Measurements from ENCODE around the gene C2orf78.
A peak's percentile ranks its signal among the peaks of the same experiment; 100 is the strongest.
"Not testable (repeated sequence)": the region's sequence is repeated elsewhere in the genome, so short reads cannot be mapped to it uniquely, and the experiment has no call there.

Gene C2orf78, protein sequence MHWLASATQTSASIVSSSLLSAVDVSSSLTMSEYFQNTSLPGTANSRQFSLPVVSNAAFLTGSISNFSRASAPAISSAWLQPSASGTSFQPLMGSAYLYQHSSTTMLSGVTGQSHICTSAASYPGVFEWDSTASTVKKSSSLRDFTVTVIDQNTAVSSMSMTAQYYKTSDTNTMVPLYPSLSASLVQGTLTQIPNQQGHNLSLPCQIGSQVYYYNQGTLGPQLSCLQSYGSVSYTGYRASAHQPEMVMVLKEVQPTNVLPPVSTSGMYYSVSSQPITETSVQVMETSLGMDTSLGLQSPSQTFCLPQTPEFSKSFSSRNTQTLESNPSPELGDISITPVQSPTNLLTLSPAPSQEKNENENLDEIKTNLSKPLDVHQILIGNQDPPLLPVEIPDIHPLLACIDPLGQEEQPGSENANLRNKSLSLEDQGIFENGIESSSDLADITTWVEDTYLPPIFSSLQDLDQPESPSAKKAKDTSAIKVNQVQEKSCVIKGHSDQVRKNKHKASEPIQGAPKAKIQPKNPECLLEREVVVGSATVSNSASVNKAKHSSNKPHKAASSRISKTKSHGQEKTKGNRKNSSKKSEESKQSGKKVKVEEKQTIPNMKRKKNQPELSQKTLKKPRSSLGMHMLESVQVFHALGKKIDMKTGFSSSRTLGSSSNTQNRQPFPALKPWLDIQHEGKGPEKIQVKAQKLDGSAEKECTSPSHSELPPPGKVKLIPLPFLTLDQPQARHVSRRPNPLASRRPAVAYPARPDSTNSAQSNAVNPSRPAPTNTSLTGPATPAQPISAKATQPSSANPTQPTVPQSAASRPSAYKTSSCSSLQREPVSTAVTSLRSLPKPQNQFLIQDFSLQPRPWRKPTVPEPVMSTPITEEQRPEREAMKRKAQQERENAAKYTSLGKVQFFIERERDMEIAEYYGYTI

DNA sequence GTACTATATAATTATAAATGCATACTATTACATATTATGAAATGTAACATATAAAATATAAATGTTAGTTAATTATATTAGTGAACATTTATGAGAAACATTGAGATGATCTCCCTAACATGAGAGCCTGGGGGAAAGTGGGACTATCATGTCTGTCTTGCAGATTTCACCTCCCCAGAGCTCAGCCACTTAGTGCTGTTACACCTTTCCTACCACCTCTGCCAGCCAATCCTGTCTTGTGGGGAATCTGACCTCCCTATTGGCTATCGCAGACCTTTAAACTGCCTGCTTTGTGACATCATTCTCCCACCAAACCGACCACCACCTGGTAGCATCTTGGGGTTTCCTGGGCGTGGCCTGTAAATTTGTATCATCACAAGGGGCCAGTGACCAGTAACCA lies at the start of gene C2orf78:
Gene C2orf78 (plus strand): TSS at position 301 of the 400 bp plus-strand sequence. CDS start 127 bp downstream, outside the sequence.
- not testable (repeated sequence) for H4K20me1 ChIP-seq (ENCODE audit: insufficient read depth, low read length); ATAC-seq (ENCODE audit: insufficient read depth, low read depth); DNase-seq; H3K4me3 ChIP-seq (ENCODE audit: low read depth in 1 of 2, low read length in 2 of 2); H3K9me3 ChIP-seq (ENCODE audit: insufficient read depth, low read length, severe bottlenecking); H3K27me3 ChIP-seq (ENCODE audit: insufficient read depth, low read length, poor library complexity); H3K9ac ChIP-seq (ENCODE audit: low read depth, low read length); H3K36me3 ChIP-seq (ENCODE audit: insufficient read depth, low read length); H3K27ac ChIP-seq (ENCODE audit: low read length); H3K4me2 ChIP-seq (ENCODE audit: insufficient read depth, low read length)
- peaks cover 13% of the 10 kb centered on the region for H3K4me1 ChIP-seq (ENCODE audit: insufficient read depth, low read length)
- 0 out of 2 replicates have a peak within 1 kb of the TSS, but pooled peaks have one; percentile 25 for H2AFZ ChIP-seq (ENCODE audit: low read depth, low read length)
- H3K79me2 ChIP-seq (ENCODE audit: insufficient read depth, low read length), result peaks cover 10% of the 10 kb centered on the region

DNA sequence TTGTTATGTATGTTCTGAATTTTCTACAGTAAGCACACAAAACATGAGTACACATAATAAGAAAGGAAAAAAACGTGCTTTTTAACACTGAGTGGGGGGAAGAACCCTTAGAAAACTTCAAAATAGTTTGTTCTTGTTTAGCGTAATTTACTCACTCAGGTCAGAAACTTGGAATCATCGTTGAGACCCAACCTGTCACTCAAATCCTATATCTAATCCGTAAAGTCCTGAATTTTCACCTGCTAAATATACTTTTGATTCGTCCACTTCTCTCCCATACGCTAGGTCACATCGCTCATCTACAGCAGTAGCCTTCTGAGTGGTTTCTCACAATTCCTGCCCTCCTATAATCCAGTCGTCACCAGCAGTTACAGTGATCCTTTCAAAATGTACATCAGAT lies 47.6 kb upstream of the C2orf78 start:
- TF ChIP-seq, protein P1, sequence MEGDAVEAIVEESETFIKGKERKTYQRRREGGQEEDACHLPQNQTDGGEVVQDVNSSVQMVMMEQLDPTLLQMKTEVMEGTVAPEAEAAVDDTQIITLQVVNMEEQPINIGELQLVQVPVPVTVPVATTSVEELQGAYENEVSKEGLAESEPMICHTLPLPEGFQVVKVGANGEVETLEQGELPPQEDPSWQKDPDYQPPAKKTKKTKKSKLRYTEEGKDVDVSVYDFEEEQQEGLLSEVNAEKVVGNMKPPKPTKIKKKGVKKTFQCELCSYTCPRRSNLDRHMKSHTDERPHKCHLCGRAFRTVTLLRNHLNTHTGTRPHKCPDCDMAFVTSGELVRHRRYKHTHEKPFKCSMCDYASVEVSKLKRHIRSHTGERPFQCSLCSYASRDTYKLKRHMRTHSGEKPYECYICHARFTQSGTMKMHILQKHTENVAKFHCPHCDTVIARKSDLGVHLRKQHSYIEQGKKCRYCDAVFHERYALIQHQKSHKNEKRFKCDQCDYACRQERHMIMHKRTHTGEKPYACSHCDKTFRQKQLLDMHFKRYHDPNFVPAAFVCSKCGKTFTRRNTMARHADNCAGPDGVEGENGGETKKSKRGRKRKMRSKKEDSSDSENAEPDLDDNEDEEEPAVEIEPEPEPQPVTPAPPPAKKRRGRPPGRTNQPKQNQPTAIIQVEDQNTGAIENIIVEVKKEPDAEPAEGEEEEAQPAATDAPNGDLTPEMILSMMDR (IDR thresholded peaks at IDR 0.05; ENCODE audit: borderline replicate concordance, extremely low read depth, low read length, poor library complexity, severe bottlenecking), result no peak
- TF ChIP-seq EZH2 (IDR thresholded peaks at IDR 0.05; ENCODE audit: borderline replicate concordance, low read depth, low read length, severe bottlenecking), result no peak

DNA sequence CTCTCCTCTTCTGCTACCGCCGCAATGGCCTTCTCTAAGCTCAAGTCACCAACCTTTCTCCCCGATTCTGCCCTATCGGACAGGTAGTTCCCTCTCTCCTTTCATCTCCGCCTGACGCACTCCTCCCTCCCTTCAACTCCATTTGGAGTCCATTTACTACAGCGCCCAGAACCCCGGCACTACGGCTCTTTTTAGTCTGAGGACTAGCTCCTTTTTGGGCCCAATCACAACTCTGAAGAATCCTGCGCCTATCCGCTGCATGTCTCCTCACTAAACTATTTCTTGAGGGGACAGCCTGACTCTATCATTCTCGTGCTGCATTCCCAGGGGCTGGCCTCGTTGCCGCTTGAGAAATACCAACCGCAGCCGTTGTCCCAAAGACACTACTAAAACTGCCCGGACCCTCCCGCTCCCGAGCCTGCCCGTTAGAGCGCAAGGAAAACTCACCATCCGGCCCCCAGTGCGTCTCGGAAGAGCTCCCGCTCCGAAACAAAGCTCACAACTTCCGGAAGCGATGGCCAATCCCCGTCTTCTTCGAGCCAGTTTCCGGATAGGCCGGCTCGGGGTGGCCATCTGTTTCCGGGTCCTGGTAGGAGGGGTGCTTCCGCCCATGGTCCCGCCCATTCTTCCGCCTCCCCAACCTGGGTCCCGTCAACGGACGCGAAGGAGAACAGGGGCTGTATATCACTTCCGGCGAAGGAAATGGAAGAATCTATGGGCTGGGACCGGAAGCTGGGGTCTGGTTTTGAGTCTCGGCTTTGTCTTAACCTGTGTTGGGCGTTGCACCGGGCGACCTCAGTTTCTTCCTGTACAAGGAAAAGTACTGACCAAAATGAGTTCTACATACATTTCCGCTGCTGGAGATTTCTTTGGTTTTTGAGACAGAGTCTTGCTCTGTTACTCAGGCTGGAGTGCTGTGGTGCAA lies 46.9 kb upstream of the C2orf78 start, which contains the start of gene TPRKB:
Gene TPRKB (minus strand): TSS at position 491 of the 925 bp plus-strand sequence. CDS start 2,776 bp downstream, outside the sequence.
- ATAC-seq (ENCODE audit: insufficient read depth, low read depth), result peak; percentile 98

More for the DNA sequence above, 47.6 kb upstream of the C2orf78 start:
- Histone ChIP-seq H3K36me3 (ENCODE audit: insufficient read depth, low read length) (peaks cover 30% of the 10 kb centered on the region), H3K4me3 (ENCODE audit: low read depth in 1 of 2, low read length in 2 of 2) (peak overlapping the region; percentile 62 to 94), H3K4me2 (ENCODE audit: insufficient read depth, low read length) (peak overlapping the region; percentile 87), H3K27ac (ENCODE audit: low read length) (peak overlapping the region; percentile 83), H2AFZ (ENCODE audit: low read depth, low read length) (peak overlapping the region; percentile 92), H3K4me1 (ENCODE audit: insufficient read depth, low read length) (peaks cover 25% of the 10 kb centered on the region), H3K27me3 (ENCODE audit: insufficient read depth, low read length, poor library complexity) (no peaks in the 10 kb centered on the region), H3K79me2 (ENCODE audit: insufficient read depth, low read length) (peaks cover 32% of the 10 kb centered on the region), H3K9me3 (ENCODE audit: insufficient read depth, low read length, severe bottlenecking) (no peaks in the 10 kb centered on the region), H4K20me1 (ENCODE audit: insufficient read depth, low read length) (no peaks in the 10 kb centered on the region), H3K9ac (ENCODE audit: low read depth, low read length) (peak overlapping the region; percentile 70)
- DNase-seq, result no peak
- ATAC-seq (ENCODE audit: insufficient read depth, low read depth), result no peak

More for the DNA sequence above, 46.9 kb upstream of the C2orf78 start, which contains the start of gene TPRKB:
- peak within 1 kb of the TSS; percentile 83 for H3K27ac ChIP-seq (ENCODE audit: low read length)
- H3K4me3 ChIP-seq (ENCODE audit: low read depth in 1 of 2, low read length in 2 of 2), result peak within 1 kb of the TSS; percentile 62 to 94
- H4K20me1 ChIP-seq (ENCODE audit: insufficient read depth, low read length), result no peaks in the 10 kb centered on the region
- peak; percentile 97 for DNase-seq
- peaks cover 32% of the 10 kb centered on the region for H3K79me2 ChIP-seq (ENCODE audit: insufficient read depth, low read length)
- peaks cover 23% of the 10 kb centered on the region for H3K36me3 ChIP-seq (ENCODE audit: insufficient read depth, low read length)
- H3K4me2 ChIP-seq (ENCODE audit: insufficient read depth, low read length), result peak within 1 kb of the TSS; percentile 87
- H3K9ac ChIP-seq (ENCODE audit: low read depth, low read length), result peak within 1 kb of the TSS; percentile 70
- no peaks in the 10 kb centered on the region for H3K9me3 ChIP-seq (ENCODE audit: insufficient read depth, low read length, severe bottlenecking)
- TF ChIP-seq, protein P1 (IDR thresholded peaks at IDR 0.05; ENCODE audit: borderline replicate concordance, extremely low read depth, low read length, poor library complexity, severe bottlenecking), result no peak
- no peak for TF ChIP-seq EZH2 (IDR thresholded peaks at IDR 0.05; ENCODE audit: borderline replicate concordance, low read depth, low read length, severe bottlenecking)
- no peaks in the 10 kb centered on the region for H3K27me3 ChIP-seq (ENCODE audit: insufficient read depth, low read length, poor library complexity)
- peaks cover 25% of the 10 kb centered on the region for H3K4me1 ChIP-seq (ENCODE audit: insufficient read depth, low read length)
- H2AFZ ChIP-seq (ENCODE audit: low read depth, low read length), result peak within 1 kb of the TSS; percentile 92
